HEK293 (cell line): Measurements from ENCODE around the gene SPOCK3.

Experiments used
- CTCF ChIA-PET: fragments of 350-600 bp; formaldehyde crosslinking; extraction: SDS; loops from one replicate; lab custom pipeline; 2021; ENCODE audit warnings: antibody characterized with exemption; lab: Yijun Ruan, JAX
- POLR2A ChIA-PET: fragments of 300-600 bp; formaldehyde crosslinking; extraction: SDS; loops from one replicate; lab custom pipeline; 2020; ENCODE audit warnings: antibody characterized with exemption, inconsistent platforms; lab: Yijun Ruan, JAX
- H3K27ac ChIP-seq: fragments of 200-500 bp; sonication (Bioruptor generic); 2 replicates; pipeline ENCODE4 v1.5.1; 2014; ENCODE audit warnings: low read depth, low read length, control low read depth, inconsistent platforms; ENCODE audit errors: extremely low read depth
- H3K36me3 ChIP-seq, 2 experiments: fragments of 200-500 bp in 1 of 2; sonication (Bioruptor generic) in 1 of 2; 1 replicate in 1 of 2; 2 replicates in 1 of 2; pipeline ENCODE4 v1.5.1; 2014 to 2017; ENCODE audit warnings: inconsistent platforms in 2 of 2, low read length in 2 of 2; ENCODE audit not compliant: control insufficient read depth in 2 of 2, insufficient read depth in 1 of 2
- H3K4me1 ChIP-seq: fragments of 200-500 bp; sonication (Bioruptor generic); 2 replicates; pipeline ENCODE4 v1.5.1; 2014; ENCODE audit warnings: mild to moderate bottlenecking, low read length, inconsistent platforms; ENCODE audit not compliant: control insufficient read depth, insufficient read depth
- H3K4me3 ChIP-seq: 2 replicates; pipeline ENCODE4 v1.5.1; 2011; ENCODE audit warnings: low read depth, mild to moderate bottlenecking, control low read depth, low read length, moderate library complexity
- H3K9me3 ChIP-seq: fragments of 200-500 bp; sonication (Bioruptor generic); 2 replicates; pipeline ENCODE4 v1.5.1; 2014; ENCODE audit warnings: low read depth, low read length, inconsistent platforms; ENCODE audit not compliant: control insufficient read depth, insufficient read depth
- KLF7 ChIP-seq: fragments of 450-650 bp; formaldehyde crosslinking; IDR thresholded peaks from 2 replicates; pipeline ENCODE4 v1.5.1; 2016; ENCODE audit warnings: missing biosample characterization, missing genetic modification characterization, borderline replicate concordance
- PRDM1 ChIP-seq: fragments of 450-650 bp; formaldehyde crosslinking; IDR thresholded peaks from 2 replicates; pipeline ENCODE4; 2016; ENCODE audit warnings: missing biosample characterization, missing genetic modification characterization
- ZBTB48 ChIP-seq: fragments of 450-650 bp; formaldehyde crosslinking; IDR thresholded peaks from 2 replicates; pipeline ENCODE4 v1.5.1; 2016; ENCODE audit warnings: missing biosample characterization, missing genetic modification characterization
- ZFP41 ChIP-seq: fragments of 450-650 bp; formaldehyde crosslinking; IDR thresholded peaks from 2 replicates; pipeline ENCODE4 v1.5.1; 2016; ENCODE audit warnings: missing biosample characterization, missing genetic modification characterization, borderline replicate concordance
- ZNF10 ChIP-seq: fragments of 450-650 bp; formaldehyde crosslinking; IDR thresholded peaks from 2 replicates; pipeline ENCODE4 v1.5.1; 2017; ENCODE audit warnings: missing biosample characterization, missing genetic modification characterization
- ZNF341 ChIP-seq: fragments of 450-650 bp; formaldehyde crosslinking; IDR thresholded peaks from 2 replicates; pipeline ENCODE4; 2016; ENCODE audit warnings: low read depth, missing biosample characterization, missing genetic modification characterization
- ZNF596 ChIP-seq: fragments of 450-650 bp; IDR thresholded peaks from 2 replicates; pipeline ENCODE4 v1.5.0; 2018; ENCODE audit warnings: missing biosample characterization, mild to moderate bottlenecking, missing genetic modification characterization, moderate library complexity
- ZNF600 ChIP-seq: fragments of 450-650 bp; formaldehyde crosslinking; IDR thresholded peaks from 2 replicates; pipeline ENCODE4 v1.5.1; 2016; ENCODE audit warnings: missing biosample characterization, missing genetic modification characterization
- ZNF664 ChIP-seq: fragments of 450-650 bp; formaldehyde crosslinking; IDR thresholded peaks from 2 replicates; pipeline ENCODE4 v1.5.1; 2016; ENCODE audit warnings: missing biosample characterization, missing genetic modification characterization
- TF ChIP-seq, protein P1 (sequence below): fragments of 450-650 bp; formaldehyde crosslinking; IDR thresholded peaks from 2 replicates; pipeline ENCODE4 v1.5.1; 2017; ENCODE audit warnings: missing biosample characterization, missing genetic modification characterization
- TF ChIP-seq, protein P2 (sequence below): fragments of 450-650 bp; formaldehyde crosslinking; IDR thresholded peaks from 2 replicates; pipeline ENCODE4 v1.5.1; 2016; ENCODE audit warnings: missing biosample characterization, missing genetic modification characterization
- TF ChIP-seq, protein P3 (sequence below): fragments of 450-650 bp; formaldehyde crosslinking; conservative IDR thresholded peaks from 2 replicates; pipeline ENCODE4 v1.5.1; 2016; ENCODE audit warnings: low read depth, missing biosample characterization, missing genetic modification characterization
- TF ChIP-seq, protein P4 (sequence below): fragments of 450-650 bp; formaldehyde crosslinking; optimal IDR thresholded peaks from 2 replicates; pipeline ENCODE3; 2016; ENCODE audit warnings: missing biosample characterization, mild to moderate bottlenecking, missing genetic modification characterization
- TF ChIP-seq, protein P5 (sequence below): fragments of 450-650 bp; formaldehyde crosslinking; IDR thresholded peaks from 2 replicates; pipeline ENCODE4 v1.5.1; 2016; ENCODE audit warnings: missing biosample characterization, missing genetic modification characterization
- TF ChIP-seq, protein P6 (sequence below): sonication (generic); formaldehyde crosslinking; IDR thresholded peaks from 2 replicates; pipeline ENCODE4 v1.8.1; 2022; ENCODE audit warnings: mild to moderate bottlenecking, moderate library complexity, missing genetic modification reagents

SPOCK3 gene

DNA sequence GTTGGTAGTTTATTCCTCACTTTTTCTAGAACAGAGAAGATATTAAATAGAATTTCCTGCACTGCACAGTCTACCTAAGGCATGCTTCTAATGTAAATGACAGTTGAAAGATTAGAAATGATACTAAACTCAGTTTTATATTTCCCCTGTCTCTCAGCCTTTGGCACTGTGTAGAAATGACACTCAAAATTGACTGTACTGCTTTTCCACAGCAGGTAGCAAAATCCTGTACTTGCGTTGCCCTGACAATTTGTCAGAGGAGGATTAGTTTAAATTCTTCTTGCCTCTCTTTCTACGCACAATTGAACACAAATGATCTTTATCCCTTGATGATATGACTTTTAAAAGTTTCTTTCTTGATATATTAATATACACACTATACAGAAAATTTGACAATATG is 347.6 kb downstream of the SPOCK3 start:
- H3K4me1 ChIP-seq = no peaks in the 10 kb centered on the region
- no peak overlapping the region for H3K27ac ChIP-seq
- no peak overlapping the region for H3K4me3 ChIP-seq
- H3K9me3 ChIP-seq = no peaks in the 10 kb centered on the region
- ChIA-PET CTCF (no interaction called here), POLR2A (no interaction called here)
- TF ChIP-seq ZFP41 = no peak
- TF ChIP-seq ZNF10 = no peak
- TF ChIP-seq, protein P1, sequence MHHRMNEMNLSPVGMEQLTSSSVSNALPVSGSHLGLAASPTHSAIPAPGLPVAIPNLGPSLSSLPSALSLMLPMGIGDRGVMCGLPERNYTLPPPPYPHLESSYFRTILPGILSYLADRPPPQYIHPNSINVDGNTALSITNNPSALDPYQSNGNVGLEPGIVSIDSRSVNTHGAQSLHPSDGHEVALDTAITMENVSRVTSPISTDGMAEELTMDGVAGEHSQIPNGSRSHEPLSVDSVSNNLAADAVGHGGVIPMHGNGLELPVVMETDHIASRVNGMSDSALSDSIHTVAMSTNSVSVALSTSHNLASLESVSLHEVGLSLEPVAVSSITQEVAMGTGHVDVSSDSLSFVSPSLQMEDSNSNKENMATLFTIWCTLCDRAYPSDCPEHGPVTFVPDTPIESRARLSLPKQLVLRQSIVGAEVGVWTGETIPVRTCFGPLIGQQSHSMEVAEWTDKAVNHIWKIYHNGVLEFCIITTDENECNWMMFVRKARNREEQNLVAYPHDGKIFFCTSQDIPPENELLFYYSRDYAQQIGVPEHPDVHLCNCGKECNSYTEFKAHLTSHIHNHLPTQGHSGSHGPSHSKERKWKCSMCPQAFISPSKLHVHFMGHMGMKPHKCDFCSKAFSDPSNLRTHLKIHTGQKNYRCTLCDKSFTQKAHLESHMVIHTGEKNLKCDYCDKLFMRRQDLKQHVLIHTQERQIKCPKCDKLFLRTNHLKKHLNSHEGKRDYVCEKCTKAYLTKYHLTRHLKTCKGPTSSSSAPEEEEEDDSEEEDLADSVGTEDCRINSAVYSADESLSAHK (tag by site-specific recombination) = no peak
- no peaks in the 10 kb centered on the region for H3K36me3 ChIP-seq

DNA sequence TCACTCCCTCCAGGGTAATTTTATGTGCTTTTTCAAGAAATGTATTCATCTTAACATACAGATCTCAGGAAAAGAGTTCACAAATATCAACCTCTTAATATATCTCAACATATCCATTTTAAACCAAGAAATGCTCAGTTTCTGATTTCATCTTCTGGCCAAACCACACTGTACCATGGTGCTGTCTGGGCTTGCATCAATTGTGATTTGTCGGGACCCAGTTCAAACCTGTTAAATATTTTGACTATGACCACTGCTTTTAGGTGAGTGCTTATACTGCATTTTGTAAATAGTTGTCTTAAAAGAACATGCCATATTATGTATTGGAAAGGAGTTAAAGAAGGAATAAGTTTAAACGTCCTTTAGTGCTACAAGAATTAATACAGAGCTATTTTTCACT is 352.1 kb downstream of the SPOCK3 start:
- H3K4me3 ChIP-seq = no peak overlapping the region
- no peaks in the 10 kb centered on the region for H3K36me3 ChIP-seq
- ChIA-PET POLR2A (no interaction called here), CTCF (no interaction called here)
- no peaks in the 10 kb centered on the region for H3K4me1 ChIP-seq
- no peak overlapping the region for H3K27ac ChIP-seq
- TF ChIP-seq, protein P2, sequence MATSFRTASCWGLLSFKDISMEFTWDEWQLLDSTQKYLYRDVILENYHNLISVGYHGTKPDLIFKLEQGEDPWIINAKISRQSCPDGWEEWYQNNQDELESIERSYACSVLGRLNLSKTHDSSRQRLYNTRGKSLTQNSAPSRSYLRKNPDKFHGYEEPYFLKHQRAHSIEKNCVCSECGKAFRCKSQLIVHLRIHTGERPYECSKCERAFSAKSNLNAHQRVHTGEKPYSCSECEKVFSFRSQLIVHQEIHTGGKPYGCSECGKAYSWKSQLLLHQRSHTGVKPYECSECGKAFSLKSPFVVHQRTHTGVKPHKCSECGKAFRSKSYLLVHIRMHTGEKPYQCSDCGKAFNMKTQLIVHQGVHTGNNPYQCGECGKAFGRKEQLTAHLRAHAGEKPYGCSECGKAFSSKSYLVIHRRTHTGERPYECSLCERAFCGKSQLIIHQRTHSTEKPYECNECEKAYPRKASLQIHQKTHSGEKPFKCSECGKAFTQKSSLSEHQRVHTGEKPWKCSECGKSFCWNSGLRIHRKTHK = no peak
- TF ChIP-seq ZNF596 (tag by site-specific recombination) = no peak
- TF ChIP-seq, protein P3, sequence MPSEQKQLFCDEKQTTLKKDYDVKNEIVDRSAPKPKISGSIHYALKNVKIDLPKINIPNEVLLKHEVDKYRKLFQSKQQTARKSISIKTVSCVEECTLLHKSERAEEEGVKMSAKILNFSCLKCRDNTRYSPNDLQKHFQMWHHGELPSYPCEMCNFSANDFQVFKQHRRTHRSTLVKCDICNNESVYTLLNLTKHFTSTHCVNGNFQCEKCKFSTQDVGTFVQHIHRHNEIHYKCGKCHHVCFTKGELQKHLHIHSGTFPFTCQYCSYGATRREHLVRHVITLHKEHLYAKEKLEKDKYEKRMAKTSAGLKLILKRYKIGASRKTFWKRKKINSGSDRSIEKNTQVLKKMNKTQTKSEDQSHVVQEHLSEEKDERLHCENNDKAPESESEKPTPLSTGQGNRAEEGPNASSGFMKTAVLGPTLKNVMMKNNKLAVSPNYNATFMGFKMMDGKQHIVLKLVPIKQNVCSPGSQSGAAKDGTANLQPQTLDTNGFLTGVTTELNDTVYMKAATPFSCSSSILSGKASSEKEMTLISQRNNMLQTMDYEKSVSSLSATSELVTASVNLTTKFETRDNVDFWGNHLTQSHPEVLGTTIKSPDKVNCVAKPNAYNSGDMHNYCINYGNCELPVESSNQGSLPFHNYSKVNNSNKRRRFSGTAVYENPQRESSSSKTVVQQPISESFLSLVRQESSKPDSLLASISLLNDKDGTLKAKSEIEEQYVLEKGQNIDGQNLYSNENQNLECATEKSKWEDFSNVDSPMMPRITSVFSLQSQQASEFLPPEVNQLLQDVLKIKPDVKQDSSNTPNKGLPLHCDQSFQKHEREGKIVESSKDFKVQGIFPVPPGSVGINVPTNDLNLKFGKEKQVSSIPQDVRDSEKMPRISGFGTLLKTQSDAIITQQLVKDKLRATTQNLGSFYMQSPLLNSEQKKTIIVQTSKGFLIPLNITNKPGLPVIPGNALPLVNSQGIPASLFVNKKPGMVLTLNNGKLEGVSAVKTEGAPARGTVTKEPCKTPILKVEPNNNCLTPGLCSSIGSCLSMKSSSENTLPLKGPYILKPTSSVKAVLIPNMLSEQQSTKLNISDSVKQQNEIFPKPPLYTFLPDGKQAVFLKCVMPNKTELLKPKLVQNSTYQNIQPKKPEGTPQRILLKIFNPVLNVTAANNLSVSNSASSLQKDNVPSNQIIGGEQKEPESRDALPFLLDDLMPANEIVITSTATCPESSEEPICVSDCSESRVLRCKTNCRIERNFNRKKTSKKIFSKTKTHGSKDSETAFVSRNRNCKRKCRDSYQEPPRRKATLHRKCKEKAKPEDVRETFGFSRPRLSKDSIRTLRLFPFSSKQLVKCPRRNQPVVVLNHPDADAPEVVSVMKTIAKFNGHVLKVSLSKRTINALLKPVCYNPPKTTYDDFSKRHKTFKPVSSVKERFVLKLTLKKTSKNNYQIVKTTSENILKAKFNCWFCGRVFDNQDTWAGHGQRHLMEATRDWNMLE (tag by site-specific recombination) = no peak
- no peak for TF ChIP-seq ZNF341 (tag by site-specific recombination)
- TF ChIP-seq ZNF664 (tag by site-specific recombination) = no peak
- no peak for TF ChIP-seq KLF7 (tag by site-specific recombination)
- TF ChIP-seq, protein P4, sequence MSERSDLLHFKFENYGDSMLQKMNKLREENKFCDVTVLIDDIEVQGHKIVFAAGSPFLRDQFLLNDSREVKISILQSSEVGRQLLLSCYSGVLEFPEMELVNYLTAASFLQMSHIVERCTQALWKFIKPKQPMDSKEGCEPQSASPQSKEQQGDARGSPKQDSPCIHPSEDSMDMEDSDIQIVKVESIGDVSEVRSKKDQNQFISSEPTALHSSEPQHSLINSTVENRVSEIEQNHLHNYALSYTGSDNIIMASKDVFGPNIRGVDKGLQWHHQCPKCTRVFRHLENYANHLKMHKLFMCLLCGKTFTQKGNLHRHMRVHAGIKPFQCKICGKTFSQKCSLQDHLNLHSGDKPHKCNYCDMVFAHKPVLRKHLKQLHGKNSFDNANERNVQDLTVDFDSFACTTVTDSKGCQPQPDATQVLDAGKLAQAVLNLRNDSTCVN (tag by site-specific recombination) = no peak
- TF ChIP-seq, protein P5, sequence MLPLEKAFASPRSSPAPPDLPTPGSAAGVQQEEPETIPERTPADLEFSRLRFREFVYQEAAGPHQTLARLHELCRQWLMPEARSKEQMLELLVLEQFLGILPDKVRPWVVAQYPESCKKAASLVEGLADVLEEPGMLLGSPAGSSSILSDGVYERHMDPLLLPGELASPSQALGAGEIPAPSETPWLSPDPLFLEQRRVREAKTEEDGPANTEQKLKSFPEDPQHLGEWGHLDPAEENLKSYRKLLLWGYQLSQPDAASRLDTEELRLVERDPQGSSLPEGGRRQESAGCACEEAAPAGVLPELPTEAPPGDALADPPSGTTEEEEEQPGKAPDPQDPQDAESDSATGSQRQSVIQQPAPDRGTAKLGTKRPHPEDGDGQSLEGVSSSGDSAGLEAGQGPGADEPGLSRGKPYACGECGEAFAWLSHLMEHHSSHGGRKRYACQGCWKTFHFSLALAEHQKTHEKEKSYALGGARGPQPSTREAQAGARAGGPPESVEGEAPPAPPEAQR (tag by site-specific recombination) = no peak
- TF ChIP-seq, protein P6, sequence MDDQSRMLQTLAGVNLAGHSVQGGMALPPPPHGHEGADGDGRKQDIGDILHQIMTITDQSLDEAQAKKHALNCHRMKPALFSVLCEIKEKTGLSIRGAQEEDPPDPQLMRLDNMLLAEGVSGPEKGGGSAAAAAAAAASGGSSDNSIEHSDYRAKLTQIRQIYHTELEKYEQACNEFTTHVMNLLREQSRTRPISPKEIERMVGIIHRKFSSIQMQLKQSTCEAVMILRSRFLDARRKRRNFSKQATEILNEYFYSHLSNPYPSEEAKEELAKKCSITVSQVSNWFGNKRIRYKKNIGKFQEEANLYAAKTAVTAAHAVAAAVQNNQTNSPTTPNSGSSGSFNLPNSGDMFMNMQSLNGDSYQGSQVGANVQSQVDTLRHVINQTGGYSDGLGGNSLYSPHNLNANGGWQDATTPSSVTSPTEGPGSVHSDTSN (CRISPR knock-in tag) = no peak
- TF ChIP-seq ZBTB48 (tag by site-specific recombination) = no peak
- no peak for TF ChIP-seq PRDM1
- no peak for TF ChIP-seq ZNF600
- no peaks in the 10 kb centered on the region for H3K9me3 ChIP-seq
